ENCODE data around the gene KIF26B.

The KIF26B gene

DNA sequence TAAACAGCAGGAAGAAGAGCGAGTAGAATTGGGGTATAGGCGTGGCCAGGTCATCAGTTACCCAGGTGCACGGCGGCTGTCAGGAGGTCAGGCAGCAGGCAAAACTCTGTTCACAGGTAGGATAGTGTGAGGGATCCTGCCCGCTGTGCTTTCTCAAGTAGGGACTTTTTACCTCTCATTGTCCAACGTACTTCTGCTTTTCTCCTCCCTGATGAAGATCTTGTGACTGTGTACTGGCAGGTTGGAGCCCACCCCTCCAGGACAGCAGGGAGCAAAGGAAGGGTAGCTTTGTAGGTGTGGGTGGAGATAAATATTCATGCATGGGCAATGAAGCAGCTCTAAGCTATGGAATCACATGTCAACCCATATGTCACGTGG, 373.5 kb downstream of the KIF26B start:
- H2AFZ ChIP-seq (ENCODE audit: low read length) = no peak overlapping the region
- H4K20me1 ChIP-seq (ENCODE audit: insufficient read depth, low read length) = no peaks in the 10 kb centered on the region
- H3K9me3 ChIP-seq (ENCODE audit: low read length) = no peaks in the 10 kb centered on the region
- H3K9ac ChIP-seq (ENCODE audit: low read length) = no peak overlapping the region
- no peaks in the 10 kb centered on the region for H3K27me3 ChIP-seq (ENCODE audit: insufficient read depth, low read length)
- no peaks in the 10 kb centered on the region for H3K4me1 ChIP-seq (ENCODE audit: insufficient read depth, low read length, severe bottlenecking)
- no peak overlapping the region for H3K4me3 ChIP-seq (ENCODE audit: low read depth, low read length, poor library complexity, severe bottlenecking)
- TF ChIP-seq, protein P1, sequence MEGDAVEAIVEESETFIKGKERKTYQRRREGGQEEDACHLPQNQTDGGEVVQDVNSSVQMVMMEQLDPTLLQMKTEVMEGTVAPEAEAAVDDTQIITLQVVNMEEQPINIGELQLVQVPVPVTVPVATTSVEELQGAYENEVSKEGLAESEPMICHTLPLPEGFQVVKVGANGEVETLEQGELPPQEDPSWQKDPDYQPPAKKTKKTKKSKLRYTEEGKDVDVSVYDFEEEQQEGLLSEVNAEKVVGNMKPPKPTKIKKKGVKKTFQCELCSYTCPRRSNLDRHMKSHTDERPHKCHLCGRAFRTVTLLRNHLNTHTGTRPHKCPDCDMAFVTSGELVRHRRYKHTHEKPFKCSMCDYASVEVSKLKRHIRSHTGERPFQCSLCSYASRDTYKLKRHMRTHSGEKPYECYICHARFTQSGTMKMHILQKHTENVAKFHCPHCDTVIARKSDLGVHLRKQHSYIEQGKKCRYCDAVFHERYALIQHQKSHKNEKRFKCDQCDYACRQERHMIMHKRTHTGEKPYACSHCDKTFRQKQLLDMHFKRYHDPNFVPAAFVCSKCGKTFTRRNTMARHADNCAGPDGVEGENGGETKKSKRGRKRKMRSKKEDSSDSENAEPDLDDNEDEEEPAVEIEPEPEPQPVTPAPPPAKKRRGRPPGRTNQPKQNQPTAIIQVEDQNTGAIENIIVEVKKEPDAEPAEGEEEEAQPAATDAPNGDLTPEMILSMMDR (IDR thresholded peaks at IDR 0.05; ENCODE audit: low read length) = no peak
- no peak for TF ChIP-seq EZH2 (IDR thresholded peaks at IDR 0.05; ENCODE audit: borderline replicate concordance, low read length)
- H3K4me2 ChIP-seq (ENCODE audit: low read length) = no peak overlapping the region
- no peak overlapping the region for H3K27ac ChIP-seq (ENCODE audit: low read depth, low read length, poor library complexity, severe bottlenecking)
- H3K79me2 ChIP-seq (ENCODE audit: insufficient read depth, low read length) = no peaks in the 10 kb centered on the region
- H3K36me3 ChIP-seq (ENCODE audit: insufficient read depth, low read length) = no peaks in the 10 kb centered on the region
- H3F3A ChIP-seq (ENCODE audit: insufficient read depth, low read length) = no peaks in the 10 kb centered on the region
- no peaks in the 10 kb centered on the region for H3K9me2 ChIP-seq (ENCODE audit: low read depth, low read length)

DNA sequence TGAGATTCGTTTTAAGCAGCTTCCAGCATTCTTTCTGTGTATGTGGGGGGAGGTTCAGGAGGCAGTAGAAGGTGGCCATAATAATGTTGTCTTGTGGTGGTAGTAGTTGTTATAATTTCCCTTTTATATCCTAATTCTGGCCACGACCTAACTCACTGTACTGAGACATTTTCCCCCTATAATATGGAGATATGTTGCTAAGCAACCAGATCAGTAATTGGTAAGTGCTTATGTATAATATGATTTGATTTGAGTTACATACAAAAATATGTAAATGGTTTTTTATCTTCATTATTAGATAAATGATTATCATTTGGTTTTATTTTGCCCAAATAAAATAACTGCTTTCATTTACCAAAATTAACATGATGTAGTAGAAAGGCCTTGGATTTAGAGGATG, 376.2 kb downstream of the KIF26B start:
- Histone ChIP-seq H3K9me2 (ENCODE audit: low read depth, low read length) (no peaks in the 10 kb centered on the region), H4K20me1 (ENCODE audit: insufficient read depth, low read length) (no peaks in the 10 kb centered on the region), H3K9ac (ENCODE audit: low read length) (no peak overlapping the region), H3K4me2 (ENCODE audit: low read length) (no peak overlapping the region), H3F3A (ENCODE audit: insufficient read depth, low read length) (no peaks in the 10 kb centered on the region), H3K4me1 (ENCODE audit: insufficient read depth, low read length, severe bottlenecking) (no peaks in the 10 kb centered on the region), H3K4me3 (ENCODE audit: low read depth, low read length, poor library complexity, severe bottlenecking) (no peak overlapping the region), H3K27me3 (ENCODE audit: insufficient read depth, low read length) (no peaks in the 10 kb centered on the region), H2AFZ (ENCODE audit: low read length) (no peak overlapping the region), H3K36me3 (ENCODE audit: insufficient read depth, low read length) (no peaks in the 10 kb centered on the region), H3K9me3 (ENCODE audit: low read length) (no peaks in the 10 kb centered on the region), H3K27ac (ENCODE audit: low read depth, low read length, poor library complexity, severe bottlenecking) (no peak overlapping the region), H3K79me2 (ENCODE audit: insufficient read depth, low read length) (no peaks in the 10 kb centered on the region)
- no peak for TF ChIP-seq EZH2 (IDR thresholded peaks at IDR 0.05; ENCODE audit: borderline replicate concordance, low read length)
- TF ChIP-seq, protein P1 (IDR thresholded peaks at IDR 0.05; ENCODE audit: low read length) = no peak

DNA sequence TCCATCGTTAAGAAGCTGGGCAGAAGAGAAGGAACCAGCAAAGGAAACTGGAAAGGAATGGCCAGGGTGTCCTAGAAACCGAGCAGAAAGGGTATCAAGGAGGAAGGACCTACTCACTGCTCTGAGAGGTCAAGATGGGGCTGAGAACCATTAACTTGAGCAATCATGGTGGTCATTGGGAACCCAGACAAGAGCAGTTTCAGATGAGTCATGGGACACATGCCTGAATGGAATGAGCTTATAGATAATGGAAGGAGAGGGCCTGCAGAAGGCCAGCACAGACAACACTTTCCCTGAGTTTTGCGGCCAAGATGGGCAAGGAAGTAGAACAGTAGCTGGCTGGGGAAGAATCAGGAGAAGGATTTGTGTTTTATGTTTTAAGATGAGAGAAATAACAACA, 383.2 kb downstream of the KIF26B start:
- no peak overlapping the region for H2AFZ ChIP-seq (ENCODE audit: low read length)
- no peaks in the 10 kb centered on the region for H3K27me3 ChIP-seq (ENCODE audit: insufficient read depth, low read length)
- TF ChIP-seq, protein P1 (IDR thresholded peaks at IDR 0.05; ENCODE audit: low read length) = no peak
- TF ChIP-seq EZH2 (IDR thresholded peaks at IDR 0.05; ENCODE audit: borderline replicate concordance, low read length) = no peak
- H3K36me3 ChIP-seq (ENCODE audit: insufficient read depth, low read length) = no peaks in the 10 kb centered on the region
- H3K4me1 ChIP-seq (ENCODE audit: insufficient read depth, low read length, severe bottlenecking) = no peaks in the 10 kb centered on the region
- no peaks in the 10 kb centered on the region for H4K20me1 ChIP-seq (ENCODE audit: insufficient read depth, low read length)
- H3K27ac ChIP-seq (ENCODE audit: low read depth, low read length, poor library complexity, severe bottlenecking) = no peak overlapping the region
- no peaks in the 10 kb centered on the region for H3K9me3 ChIP-seq (ENCODE audit: low read length)
- H3K4me3 ChIP-seq (ENCODE audit: low read depth, low read length, poor library complexity, severe bottlenecking) = no peak overlapping the region
- H3K4me2 ChIP-seq (ENCODE audit: low read length) = no peak overlapping the region
- H3K9ac ChIP-seq (ENCODE audit: low read length) = no peak overlapping the region
- H3F3A ChIP-seq (ENCODE audit: insufficient read depth, low read length) = no peaks in the 10 kb centered on the region
- no peaks in the 10 kb centered on the region for H3K9me2 ChIP-seq (ENCODE audit: low read depth, low read length)
- H3K79me2 ChIP-seq (ENCODE audit: insufficient read depth, low read length) = no peaks in the 10 kb centered on the region
